Mesendoderm (in vitro differentiated cells): ENCODE measurements around the gene CDC14A.

Experiments
- DNase-seq: peaks from one replicate; pipeline ENCODE4 v3.0.0; 2013
- H2AK5ac ChIP-seq: 2 replicates; pipeline ENCODE4 v1.6.1; 2013; ENCODE audit warnings: low read length, inconsistent platforms
- H2BK120ac ChIP-seq: 2 replicates; pipeline ENCODE4 v1.6.1; 2013; ENCODE audit warnings: low read depth, mild to moderate bottlenecking, low read length, moderate library complexity, mixed read lengths
- H2BK15ac ChIP-seq: replicated peaks from 2 replicates; pipeline ENCODE4 v1.6.1; 2013; ENCODE audit warnings: low read depth, mild to moderate bottlenecking, moderate library complexity
- H2BK5ac ChIP-seq: 2 replicates; pipeline ENCODE4 v1.6.1; 2013; ENCODE audit warnings: low read length, inconsistent platforms
- H3K18ac ChIP-seq: 2 replicates; pipeline ENCODE4 v1.6.1; 2013; ENCODE audit warnings: mild to moderate bottlenecking, low read length, mixed read lengths
- H3K23ac ChIP-seq: one replicate; pipeline ENCODE4 v1.6.1; 2013; ENCODE audit warnings: low read length
- H3K27ac ChIP-seq: 2 replicates; pipeline ENCODE4 v1.5.1; 2013; ENCODE audit warnings: low read depth, mild to moderate bottlenecking, inconsistent platforms, low read length, moderate library complexity
- H3K27me3 ChIP-seq: 2 replicates; pipeline ENCODE4 v1.6.1; 2013; ENCODE audit warnings: low read length, control low read depth, mild to moderate bottlenecking, inconsistent platforms; ENCODE audit not compliant: insufficient read depth, poor library complexity
- H3K36me3 ChIP-seq: 2 replicates; pipeline ENCODE4 v1.6.1; 2013; ENCODE audit warnings: low read length, inconsistent platforms; ENCODE audit not compliant: control insufficient read depth, insufficient read depth
- H3K4ac ChIP-seq: one replicate; pipeline ENCODE4 v1.6.1; 2013; ENCODE audit warnings: low read depth, mild to moderate bottlenecking, low read length, moderate library complexity
- H3K4me1 ChIP-seq: 2 replicates; pipeline ENCODE4 v1.6.1; 2013; ENCODE audit warnings: low read depth, low read length, inconsistent platforms; ENCODE audit not compliant: control insufficient read depth
- H3K4me2 ChIP-seq: 2 replicates; pipeline ENCODE4 v1.6.1; 2013; ENCODE audit warnings: low read length
- H3K4me3 ChIP-seq: 2 replicates; pipeline ENCODE4 v1.5.1; 2013; ENCODE audit warnings: mild to moderate bottlenecking, low read length
- H3K56ac ChIP-seq: one replicate; pipeline ENCODE4 v1.6.1; 2013; ENCODE audit warnings: low read length
- H3K79me1 ChIP-seq: 2 replicates; pipeline ENCODE4 v1.6.1; 2013; ENCODE audit warnings: low read length, inconsistent platforms
- H3K79me2 ChIP-seq: 2 replicates; pipeline ENCODE4 v1.6.1; 2013; ENCODE audit warnings: mild to moderate bottlenecking, low read length; ENCODE audit not compliant: control insufficient read depth, insufficient read depth
- H3K9ac ChIP-seq: 2 replicates; pipeline ENCODE4 v1.6.1; 2013; ENCODE audit warnings: low read length, inconsistent platforms
- H4K5ac ChIP-seq: one replicate; pipeline ENCODE4 v1.6.1; 2013; ENCODE audit warnings: low read length
- H4K8ac ChIP-seq: one replicate; pipeline ENCODE4 v1.6.1; 2013; ENCODE audit warnings: low read depth, mild to moderate bottlenecking, control low read depth, low read length, moderate library complexity
- WGBS: extraction: QIAGEN DNeasy Blood & Tissue Kit; methylation state at CpG from one replicate; pipeline ENCODE4 v1.1.7; 2013; ENCODE audit warnings: low lambda C conversion rate, missing lambda C conversion rate; ENCODE audit not compliant: insufficient coverage; ENCODE audit errors: extremely low coverage; 5-methylcytosine and 5-hydroxymethylcytosine counted together

The CDC14A gene

DNA sequence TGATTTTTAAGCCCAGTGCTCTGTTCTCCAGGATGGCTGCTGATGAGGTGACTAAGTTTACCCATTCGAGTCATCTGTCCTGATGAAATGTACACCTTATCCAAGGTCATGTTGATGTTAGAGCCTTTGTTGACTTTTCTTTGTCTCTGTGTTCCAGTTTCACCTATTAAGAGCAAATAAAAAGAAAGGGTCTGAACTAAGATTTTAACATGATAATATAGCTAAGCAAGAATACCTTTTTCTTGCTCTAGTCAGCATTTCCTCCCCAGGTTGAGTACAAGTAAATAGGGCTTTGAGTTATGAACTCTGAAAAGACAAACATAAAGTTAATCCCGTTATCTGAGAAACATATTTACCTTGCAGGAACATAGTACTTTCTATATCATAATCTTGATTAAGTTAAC lies 133.6 kb downstream of the CDC14A start:
- no peaks in the 10 kb centered on the region for H3K79me1 ChIP-seq
- no CpG with 5 or more reads among the region's 2 CpGs for WGBS
- H3K4ac ChIP-seq: no peak overlapping the region
- no peaks in the 10 kb centered on the region for H3K79me2 ChIP-seq
- H3K4me1 ChIP-seq: no peaks in the 10 kb centered on the region
- no peak overlapping the region for H4K8ac ChIP-seq
- H3K36me3 ChIP-seq: no peaks in the 10 kb centered on the region
- no peak overlapping the region for H3K18ac ChIP-seq
- H2BK120ac ChIP-seq: no peak overlapping the region
- H2AK5ac ChIP-seq: no peak overlapping the region
- H3K9ac ChIP-seq: no peak overlapping the region
- H3K4me3 ChIP-seq: no peak overlapping the region
- no peak overlapping the region for H3K4me2 ChIP-seq
- no peak for DNase-seq
- no peak overlapping the region for H3K27ac ChIP-seq
- no peaks in the 10 kb centered on the region for H3K27me3 ChIP-seq
- no peak overlapping the region for H2BK15ac ChIP-seq
- no peak overlapping the region for H2BK5ac ChIP-seq
- no peak overlapping the region for H3K23ac ChIP-seq
- H3K56ac ChIP-seq: no peak overlapping the region
- no peak overlapping the region for H4K5ac ChIP-seq

DNA sequence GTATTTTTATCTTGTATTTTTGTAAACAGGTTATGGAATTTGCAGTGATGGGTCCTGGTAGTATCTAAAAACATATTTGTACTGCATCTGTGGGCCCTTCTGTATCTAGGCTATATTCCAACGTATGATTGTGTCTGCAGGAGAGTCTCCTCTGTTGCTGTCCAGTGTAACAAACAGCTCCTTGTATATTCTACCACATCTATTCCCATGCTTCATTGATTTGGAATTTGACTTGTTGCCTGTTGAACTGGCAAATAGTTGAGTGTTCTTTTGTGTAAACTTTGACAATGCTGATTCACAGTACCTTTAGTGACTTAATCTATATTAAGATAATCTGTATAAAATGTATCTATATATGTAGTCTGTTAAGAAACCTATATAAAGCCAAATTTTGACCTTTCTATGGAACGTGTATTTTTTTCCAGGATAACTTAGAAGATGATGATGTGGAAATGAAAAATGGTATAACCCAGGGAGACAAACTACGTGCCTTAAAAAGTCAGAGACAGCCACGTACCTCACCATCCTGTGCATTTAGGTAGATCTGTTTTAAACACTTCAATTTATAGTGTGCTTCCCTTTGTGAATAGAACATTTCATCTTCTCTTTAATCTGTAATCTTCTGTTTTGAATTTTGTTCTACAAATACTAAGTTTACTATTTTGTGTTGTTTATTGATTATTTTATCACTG lies 142.2 kb downstream of the CDC14A start:
- Histone ChIP-seq H2BK15ac (no peak overlapping the region), H3K9ac (no peak overlapping the region), H2BK120ac (no peak overlapping the region), H4K5ac (no peak overlapping the region), H3K18ac (no peak overlapping the region), H3K4ac (no peak overlapping the region), H4K8ac (no peak overlapping the region), H2BK5ac (no peak overlapping the region), H3K4me3 (no peak overlapping the region), H3K27ac (no peak overlapping the region), H3K36me3 (peaks cover 1% of the 10 kb centered on the region), H3K4me1 (no peaks in the 10 kb centered on the region), H3K27me3 (no peaks in the 10 kb centered on the region), H3K4me2 (no peak overlapping the region), H3K23ac (no peak overlapping the region), H3K56ac (no peak overlapping the region), H2AK5ac (no peak overlapping the region), H3K79me1 (no peaks in the 10 kb centered on the region), H3K79me2 (no peaks in the 10 kb centered on the region)
- DNase-seq: no peak
- WGBS: no CpG with 5 or more reads among the region's 4 CpGs

DNA sequence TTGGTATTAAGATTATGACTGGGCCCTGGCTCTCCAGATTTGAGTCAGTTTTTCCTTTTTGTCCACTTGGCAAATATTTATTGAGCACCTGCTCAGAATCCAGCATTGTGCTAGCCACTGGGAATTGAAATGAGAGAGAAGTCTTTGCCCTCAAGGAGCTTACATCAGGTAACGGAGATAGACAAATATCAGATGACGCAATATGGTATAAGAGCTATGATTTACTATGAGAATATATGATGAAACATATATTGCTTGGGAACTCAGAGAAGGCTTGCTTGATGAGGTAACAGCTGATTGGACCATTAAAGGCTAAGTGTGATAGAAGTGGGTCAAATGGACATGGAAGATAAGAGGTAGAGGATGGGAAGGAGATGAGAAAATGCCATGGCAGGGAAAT lies 144.6 kb downstream of the CDC14A start:
- no peaks in the 10 kb centered on the region for H3K4me1 ChIP-seq
- H2BK15ac ChIP-seq: no peak overlapping the region
- WGBS: no CpG with 5 or more reads among the region's 2 CpGs
- H3K79me2 ChIP-seq: no peaks in the 10 kb centered on the region
- no peak overlapping the region for H2BK120ac ChIP-seq
- DNase-seq: no peak
- no peak overlapping the region for H3K4me2 ChIP-seq
- no peak overlapping the region for H3K9ac ChIP-seq
- no peak overlapping the region for H2BK5ac ChIP-seq
- no peaks in the 10 kb centered on the region for H3K27me3 ChIP-seq
- H3K79me1 ChIP-seq: no peaks in the 10 kb centered on the region
- no peak overlapping the region for H4K8ac ChIP-seq
- peaks cover 1% of the 10 kb centered on the region for H3K36me3 ChIP-seq
- no peak overlapping the region for H3K4ac ChIP-seq
- H3K27ac ChIP-seq: no peak overlapping the region
- no peak overlapping the region for H2AK5ac ChIP-seq
- no peak overlapping the region for H3K23ac ChIP-seq
- H3K4me3 ChIP-seq: no peak overlapping the region
- H4K5ac ChIP-seq: no peak overlapping the region
- H3K56ac ChIP-seq: no peak overlapping the region
- no peak overlapping the region for H3K18ac ChIP-seq

DNA sequence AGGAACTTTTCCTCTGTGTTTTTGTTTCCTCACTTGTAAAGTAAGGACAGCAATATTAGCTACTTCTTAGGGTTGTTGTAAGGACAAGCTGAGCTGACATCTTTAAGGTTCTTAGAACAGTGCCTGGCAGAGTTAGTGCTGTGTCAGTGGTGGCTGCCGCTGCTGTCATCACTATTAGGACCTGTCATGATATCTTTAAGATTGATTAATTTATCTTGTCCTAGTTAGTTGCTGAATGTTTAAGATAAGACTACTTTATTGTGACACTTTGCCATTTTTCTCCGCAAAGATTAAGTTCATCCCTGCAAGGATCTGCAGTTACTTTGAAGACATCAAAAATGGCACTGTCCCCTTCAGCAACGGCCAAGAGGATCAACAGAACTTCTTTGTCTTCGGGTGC lies 145.5 kb downstream of the CDC14A start:
- peaks cover 1% of the 10 kb centered on the region for H3K36me3 ChIP-seq
- WGBS: no CpG with 5 or more reads among the region's 4 CpGs

DNA sequence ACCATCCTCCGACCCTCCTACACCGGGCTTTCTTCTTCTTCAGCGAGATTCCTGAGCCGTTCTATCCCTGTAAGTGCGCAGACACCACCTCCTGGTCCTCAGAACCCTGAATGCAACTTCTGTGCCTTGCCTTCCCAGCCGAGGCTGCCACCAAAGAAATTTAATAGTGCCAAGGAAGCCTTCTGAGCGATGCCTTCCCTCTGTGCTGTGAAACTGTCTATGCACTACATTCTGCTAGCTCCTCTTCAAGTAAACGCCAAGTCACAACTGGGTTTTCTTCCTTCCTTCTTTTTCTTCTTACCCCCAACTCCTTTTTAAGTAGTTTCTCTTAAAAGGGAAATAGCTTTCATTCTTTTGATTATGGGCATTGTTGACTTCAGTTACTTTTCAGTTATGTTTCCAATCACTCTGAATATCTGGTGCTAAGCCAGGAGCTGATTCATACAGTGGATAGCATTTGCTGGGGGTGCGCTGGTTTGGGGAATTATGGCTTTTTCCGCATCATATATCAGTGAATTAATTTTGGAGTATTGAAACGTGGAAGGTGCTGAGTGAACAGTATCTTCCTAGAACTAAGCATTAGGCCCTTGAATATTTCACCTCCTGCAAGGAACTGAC lies 147.0 kb downstream of the CDC14A start:
- no peak overlapping the region for H2BK5ac ChIP-seq
- no peak overlapping the region for H2BK15ac ChIP-seq
- DNase-seq: no peak
- H4K8ac ChIP-seq: no peak overlapping the region
- no peak overlapping the region for H2BK120ac ChIP-seq
- H3K4me3 ChIP-seq: no peak overlapping the region
- no peak overlapping the region for H3K4ac ChIP-seq
- no peak overlapping the region for H3K23ac ChIP-seq
- H2AK5ac ChIP-seq: no peak overlapping the region
- H3K27ac ChIP-seq: no peak overlapping the region
- peaks cover 1% of the 10 kb centered on the region for H3K36me3 ChIP-seq
- no peak overlapping the region for H4K5ac ChIP-seq
- no peak overlapping the region for H3K9ac ChIP-seq
- H3K56ac ChIP-seq: no peak overlapping the region
- no CpG with 5 or more reads among the region's 11 CpGs for WGBS
- no peaks in the 10 kb centered on the region for H3K79me1 ChIP-seq
- H3K4me2 ChIP-seq: no peak overlapping the region
- no peaks in the 10 kb centered on the region for H3K4me1 ChIP-seq
- H3K27me3 ChIP-seq: no peaks in the 10 kb centered on the region
- no peaks in the 10 kb centered on the region for H3K79me2 ChIP-seq
- no peak overlapping the region for H3K18ac ChIP-seq

More for the DNA sequence above, 145.5 kb downstream of the CDC14A start:
- Histone ChIP-seq H4K8ac (no peak overlapping the region), H3K27me3 (no peaks in the 10 kb centered on the region), H3K4me2 (no peak overlapping the region), H3K79me1 (no peaks in the 10 kb centered on the region), H2BK5ac (no peak overlapping the region), H2AK5ac (no peak overlapping the region), H3K56ac (no peak overlapping the region), H3K4me3 (no peak overlapping the region), H3K4me1 (no peaks in the 10 kb centered on the region), H3K23ac (no peak overlapping the region), H3K27ac (no peak overlapping the region), H2BK15ac (no peak overlapping the region), H2BK120ac (no peak overlapping the region), H3K18ac (no peak overlapping the region), H4K5ac (no peak overlapping the region), H3K4ac (no peak overlapping the region), H3K9ac (no peak overlapping the region), H3K79me2 (no peaks in the 10 kb centered on the region)
- DNase-seq: no peak
